Measurements from ENCODE around the gene NAAA. TPM values are rescaled to one million over a fixed set of nuclear protein-coding genes. Genes with fewer than 3 reads are reported as not detected.

The NAAA gene
- total RNA-seq, 1 donor from 2014 or later: 3.0 TPM

DNA sequence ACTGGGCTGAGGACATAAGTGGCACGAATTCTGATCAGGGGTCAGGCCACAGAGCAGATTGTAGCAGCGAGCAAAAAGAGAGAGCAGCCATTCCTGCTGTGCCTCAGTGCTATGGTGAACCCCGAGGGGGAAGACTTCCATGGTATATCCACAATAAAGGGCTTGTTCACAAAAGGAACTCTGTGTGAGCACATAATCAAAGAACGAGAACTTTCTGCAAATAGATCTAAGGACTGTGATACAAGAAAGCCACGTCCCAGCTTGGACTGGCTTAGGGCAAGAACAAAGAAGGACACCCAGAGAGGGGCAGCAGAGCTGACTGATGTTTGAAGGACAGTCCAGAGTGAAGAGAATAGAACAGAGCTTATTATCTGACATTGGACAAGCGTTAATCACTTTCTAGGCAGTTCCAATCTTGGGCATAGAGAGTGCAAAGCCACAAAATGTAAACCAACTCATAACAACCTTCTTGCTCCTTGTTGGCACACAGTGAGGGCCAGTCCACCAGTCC lies 62.5 kb downstream of the NAAA start:
- Mint-ChIP-seq H3K36me3 (no peaks in the 10 kb centered on the region), H3K9me3 (no peaks in the 10 kb centered on the region), H3K27ac (no peak overlapping the region), H3K4me3 (no peak overlapping the region), H3K27me3 (ENCODE audit: low read depth) (peaks cover 38% of the 10 kb centered on the region), H3K4me1 (no peaks in the 10 kb centered on the region)
- no peak for DNase-seq (ENCODE audit: low spot score in 2 of 2, unreplicated experiment in 2 of 2)
- TF ChIP-seq, protein P1, sequence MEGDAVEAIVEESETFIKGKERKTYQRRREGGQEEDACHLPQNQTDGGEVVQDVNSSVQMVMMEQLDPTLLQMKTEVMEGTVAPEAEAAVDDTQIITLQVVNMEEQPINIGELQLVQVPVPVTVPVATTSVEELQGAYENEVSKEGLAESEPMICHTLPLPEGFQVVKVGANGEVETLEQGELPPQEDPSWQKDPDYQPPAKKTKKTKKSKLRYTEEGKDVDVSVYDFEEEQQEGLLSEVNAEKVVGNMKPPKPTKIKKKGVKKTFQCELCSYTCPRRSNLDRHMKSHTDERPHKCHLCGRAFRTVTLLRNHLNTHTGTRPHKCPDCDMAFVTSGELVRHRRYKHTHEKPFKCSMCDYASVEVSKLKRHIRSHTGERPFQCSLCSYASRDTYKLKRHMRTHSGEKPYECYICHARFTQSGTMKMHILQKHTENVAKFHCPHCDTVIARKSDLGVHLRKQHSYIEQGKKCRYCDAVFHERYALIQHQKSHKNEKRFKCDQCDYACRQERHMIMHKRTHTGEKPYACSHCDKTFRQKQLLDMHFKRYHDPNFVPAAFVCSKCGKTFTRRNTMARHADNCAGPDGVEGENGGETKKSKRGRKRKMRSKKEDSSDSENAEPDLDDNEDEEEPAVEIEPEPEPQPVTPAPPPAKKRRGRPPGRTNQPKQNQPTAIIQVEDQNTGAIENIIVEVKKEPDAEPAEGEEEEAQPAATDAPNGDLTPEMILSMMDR (IDR thresholded peaks at IDR 0.05; ENCODE audit: unreplicated experiment): no peak

DNA sequence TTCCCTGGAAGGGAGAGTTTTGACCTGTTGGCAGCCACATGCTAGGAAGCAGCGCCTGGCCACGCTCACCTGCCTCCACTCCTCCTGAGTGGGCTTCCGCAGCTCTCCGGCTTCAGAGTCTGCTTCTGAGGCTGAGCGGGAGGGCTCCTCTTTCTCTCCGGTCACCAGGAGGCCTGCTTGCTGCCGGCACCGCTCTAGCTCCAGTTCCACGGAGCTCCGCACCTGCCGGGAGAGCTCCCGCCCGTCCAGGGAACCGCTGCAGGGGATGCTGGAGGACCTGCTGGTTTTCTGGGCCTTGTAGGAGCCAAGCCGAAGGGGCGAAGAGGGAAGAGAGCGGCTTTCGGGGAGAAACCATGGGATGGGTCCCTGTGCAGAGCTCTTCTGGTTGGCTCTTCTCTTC lies 64.6 kb downstream of the NAAA start:
- Mint-ChIP-seq H3K27ac (no peak overlapping the region), H3K36me3 (no peaks in the 10 kb centered on the region), H3K4me3 (no peak overlapping the region), H3K4me1 (no peaks in the 10 kb centered on the region), H3K9me3 (no peaks in the 10 kb centered on the region), H3K27me3 (ENCODE audit: low read depth) (peaks cover 32% of the 10 kb centered on the region)
- DNase-seq (ENCODE audit: low spot score in 2 of 2, unreplicated experiment in 2 of 2): no peak
- TF ChIP-seq, protein P1 (IDR thresholded peaks at IDR 0.05; ENCODE audit: unreplicated experiment): no peak

DNA sequence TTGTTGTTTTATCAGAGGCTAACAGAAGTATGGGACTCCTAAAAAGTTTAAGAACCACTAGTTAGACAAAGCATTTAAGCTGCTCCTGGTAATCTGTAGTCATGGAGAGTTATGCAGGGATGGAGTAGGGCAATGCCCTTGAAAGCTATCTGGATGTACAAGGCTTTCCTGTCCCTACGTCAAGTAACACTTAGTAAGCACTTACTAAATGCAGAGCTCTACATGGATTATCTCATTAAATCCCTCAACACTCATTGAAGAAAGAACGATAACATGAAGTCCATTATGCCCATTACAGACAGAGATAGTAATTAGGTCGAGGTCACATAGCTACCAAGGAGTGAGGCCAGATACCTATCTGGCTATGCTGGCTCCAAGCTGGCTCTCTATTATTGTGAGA lies 71.7 kb downstream of the NAAA start:
- peaks cover 4% of the 10 kb centered on the region for H3K27me3 Mint-ChIP-seq (ENCODE audit: low read depth)
- peaks cover 6% of the 10 kb centered on the region for H3K4me1 Mint-ChIP-seq
- H3K4me3 Mint-ChIP-seq: no peak overlapping the region
- no peaks in the 10 kb centered on the region for H3K9me3 Mint-ChIP-seq
- no peak for DNase-seq (ENCODE audit: low spot score in 2 of 2, unreplicated experiment in 2 of 2)
- TF ChIP-seq, protein P1 (IDR thresholded peaks at IDR 0.05; ENCODE audit: unreplicated experiment): no peak
- H3K27ac Mint-ChIP-seq: no peak overlapping the region
- no peaks in the 10 kb centered on the region for H3K36me3 Mint-ChIP-seq

DNA sequence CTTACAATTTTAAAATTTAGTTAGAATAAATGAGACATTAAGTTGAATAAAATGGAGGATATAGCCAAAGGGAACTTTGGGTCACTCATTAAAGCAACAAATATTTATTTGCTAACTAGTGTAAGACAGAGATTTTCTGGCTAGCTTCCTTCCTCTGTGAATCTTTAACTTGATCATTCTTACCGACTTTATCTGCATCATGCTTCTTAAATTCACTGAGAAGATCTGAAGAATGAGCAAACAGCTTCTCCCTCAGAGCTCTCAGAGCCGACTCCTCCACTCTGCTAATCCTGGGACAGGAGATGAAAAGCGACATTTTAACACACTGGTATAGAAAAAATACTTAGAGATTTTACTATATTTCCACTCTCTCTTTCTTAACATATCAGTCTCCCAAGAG lies 73.7 kb downstream of the NAAA start:
- peaks cover 6% of the 10 kb centered on the region for H3K4me1 Mint-ChIP-seq
- H3K4me3 Mint-ChIP-seq: no peak overlapping the region
- no peaks in the 10 kb centered on the region for H3K36me3 Mint-ChIP-seq
- TF ChIP-seq, protein P1 (IDR thresholded peaks at IDR 0.05; ENCODE audit: unreplicated experiment): no peak
- H3K27me3 Mint-ChIP-seq (ENCODE audit: low read depth): peaks cover 4% of the 10 kb centered on the region
- H3K9me3 Mint-ChIP-seq: no peaks in the 10 kb centered on the region
- no peak for DNase-seq (ENCODE audit: low spot score in 2 of 2, unreplicated experiment in 2 of 2)
- no peak overlapping the region for H3K27ac Mint-ChIP-seq

Other genes starting within 250 kb of the NAAA start
- 52.8 to 53.3 TPM (median 53.1 TPM) in 3 replicates for gene USO1, start 216.4 kb downstream of the NAAA start, total RNA-seq
- 0.07 TPM in 1 of 3 replicates, not detected in the others for gene PPEF2, start 38.6 kb downstream of the NAAA start, total RNA-seq
- gene SDAD1, start 49.9 kb upstream of the NAAA start, total RNA-seq: 39.3 to 42.8 TPM (median 41.1 TPM) in 3 replicates
- gene CXCL9, start 66.5 kb upstream of the NAAA start, total RNA-seq: not detected in 3 replicates
- 0.32 to 0.44 TPM in 2 of 3 replicates, not detected in the other for gene CXCL10, start 82.5 kb upstream of the NAAA start, total RNA-seq
- gene CXCL11, start 95.1 kb upstream of the NAAA start, total RNA-seq: not detected in 3 replicates
- 0.33 to 0.45 TPM in 2 of 3 replicates, not detected in the other for gene ART3, start 133.7 kb upstream of the NAAA start, total RNA-seq
- gene NUP54, start 207.4 kb upstream of the NAAA start, total RNA-seq: 62.0 to 64.5 TPM (median 64.5 TPM) in 3 replicates